H9 (cell line): ENCODE measurements around the gene PCDHA4. TPM values are rescaled to one million over a fixed set of nuclear protein-coding genes. Genes with fewer than 3 reads are reported as not detected.

Source experiments
- DNase-seq: peaks from one replicate; pipeline ENCODE4 v3.0.0-alpha.2; 2017
- H2AFZ ChIP-seq: one replicate; pipeline ENCODE4 v1.6.1; 2013; ENCODE audit warnings: mild to moderate bottlenecking, low read length, control low read depth, moderate library complexity
- H2AK5ac ChIP-seq: 2 replicates; pipeline ENCODE4 v1.6.1; 2013; ENCODE audit warnings: low read length, control low read depth, mixed read lengths; ENCODE audit not compliant: insufficient read length
- H2BK120ac ChIP-seq: one replicate; pipeline ENCODE4 v1.6.1; 2013; ENCODE audit warnings: low read depth, mild to moderate bottlenecking, low read length, control low read depth, inconsistent platforms; ENCODE audit not compliant: poor library complexity, severe bottlenecking
- H2BK12ac ChIP-seq: 2 replicates; pipeline ENCODE4 v1.6.1; 2013; ENCODE audit warnings: low read length, control low read depth, mixed read lengths, low read depth; ENCODE audit not compliant: insufficient read length
- H2BK15ac ChIP-seq: 2 replicates; pipeline ENCODE4 v1.6.1; 2013; ENCODE audit warnings: low read depth, low read length, control low read depth
- H2BK20ac ChIP-seq: one replicate; pipeline ENCODE4 v1.6.1; 2013; ENCODE audit warnings: low read depth, mild to moderate bottlenecking, low read length, control low read depth, inconsistent platforms; ENCODE audit not compliant: poor library complexity, severe bottlenecking
- H2BK5ac ChIP-seq: 2 replicates; pipeline ENCODE4 v1.6.1; 2013; ENCODE audit warnings: low read length, control low read depth, mixed read lengths; ENCODE audit not compliant: insufficient read length
- H3K14ac ChIP-seq: 2 replicates; pipeline ENCODE4 v1.6.1; 2013; ENCODE audit warnings: low read length, control low read depth; ENCODE audit not compliant: insufficient read depth
- H3K18ac ChIP-seq: 2 replicates; pipeline ENCODE4 v1.6.1; 2013; ENCODE audit warnings: low read depth, mild to moderate bottlenecking, mixed read lengths, low read length, control low read depth; ENCODE audit not compliant: insufficient read length
- H3K23ac ChIP-seq: 2 replicates; pipeline ENCODE4 v1.6.1; 2013; ENCODE audit warnings: low read length, control low read depth, mixed read lengths, low read depth; ENCODE audit not compliant: insufficient read length
- H3K23me2 ChIP-seq: 2 replicates; pipeline ENCODE4 v1.6.1; 2013; ENCODE audit warnings: low read depth, mild to moderate bottlenecking, mixed read lengths, low read length, control low read depth; ENCODE audit not compliant: insufficient read length, poor library complexity, severe bottlenecking
- H3K27ac ChIP-seq: 2 replicates; pipeline ENCODE4 v1.5.1; 2013; ENCODE audit warnings: low read length, control low read depth, mixed read lengths, low read depth; ENCODE audit not compliant: insufficient read length
- H3K27me3 ChIP-seq: 2 replicates; pipeline ENCODE4 v1.6.1; 2013; ENCODE audit warnings: low read length, control low read depth, inconsistent platforms; ENCODE audit not compliant: insufficient read depth
- H3K4ac ChIP-seq: 2 replicates; pipeline ENCODE4 v1.6.1; 2013; ENCODE audit warnings: low read depth, mild to moderate bottlenecking, control low read depth, inconsistent platforms, low read length, moderate library complexity
- H3K4me1 ChIP-seq: 2 replicates; pipeline ENCODE4 v1.6.1; 2013; ENCODE audit warnings: low read length, control low read depth, inconsistent platforms; ENCODE audit not compliant: insufficient read depth
- H3K4me2 ChIP-seq: 2 replicates; pipeline ENCODE4 v1.6.1; 2013; ENCODE audit warnings: low read length, control low read depth, mixed read lengths; ENCODE audit not compliant: insufficient read length, insufficient read depth
- H3K56ac ChIP-seq: 2 replicates; pipeline ENCODE4 v1.6.1; 2013; ENCODE audit warnings: low read depth, mild to moderate bottlenecking, mixed read lengths, low read length, control low read depth; ENCODE audit not compliant: insufficient read length
- H3K79me1 ChIP-seq: 2 replicates; pipeline ENCODE4 v1.6.1; 2013; ENCODE audit warnings: low read depth, mild to moderate bottlenecking, moderate library complexity, low read length, control low read depth, inconsistent platforms; ENCODE audit not compliant: insufficient read depth, poor library complexity, severe bottlenecking
- H3K79me2 ChIP-seq: 2 replicates; pipeline ENCODE4 v1.6.1; 2013; ENCODE audit warnings: low read length, control low read depth, inconsistent platforms; ENCODE audit not compliant: insufficient read depth
- H3K9ac ChIP-seq: 2 replicates; pipeline ENCODE4 v1.6.1; 2013; ENCODE audit warnings: low read length, control low read depth, mixed read lengths; ENCODE audit not compliant: insufficient read length; ENCODE audit errors: extremely low read depth
- H3K9me3 ChIP-seq: one replicate; pipeline ENCODE4 v1.6.1; 2013; ENCODE audit warnings: low read depth, low read length, inconsistent platforms; ENCODE audit not compliant: control insufficient read depth
- H3T11ph ChIP-seq: one replicate; pipeline ENCODE4 v1.6.1; 2013; ENCODE audit warnings: mild to moderate bottlenecking, low read length, control low read depth, inconsistent platforms
- H4K20me1 ChIP-seq: one replicate; pipeline ENCODE4 v1.6.1; 2013; ENCODE audit not compliant: control insufficient read depth, insufficient read length, insufficient read depth
- H4K5ac ChIP-seq: 2 replicates; pipeline ENCODE4 v1.6.1; 2013; ENCODE audit warnings: low read depth, mild to moderate bottlenecking, mixed read lengths, low read length, control low read depth; ENCODE audit not compliant: insufficient read length
- H4K8ac ChIP-seq: replicated peaks from 2 replicates; pipeline ENCODE4 v1.6.1; 2013; ENCODE audit warnings: low read length, control low read depth, mixed read lengths, low read depth; ENCODE audit not compliant: insufficient read length
- H4K91ac ChIP-seq: 2 replicates; pipeline ENCODE4 v1.6.1; 2013; ENCODE audit warnings: low read depth, mild to moderate bottlenecking, moderate library complexity, mixed read lengths, low read length, control low read depth; ENCODE audit not compliant: insufficient read length
- H3K27ac Mint-ChIP-seq, 3 experiments: 2 replicates in 2 of 3; 3 replicates in 1 of 3; pipeline ENCODE4 v1.8.0; 2020 to 2021; ENCODE audit warnings: mixed read lengths in 3 of 3, mild to moderate bottlenecking in 1 of 3, moderate library complexity in 1 of 3
- H3K27me3 Mint-ChIP-seq: 2 replicates; pipeline ENCODE4 v1.8.0; 2021; ENCODE audit warnings: low read depth, mild to moderate bottlenecking, moderate library complexity, mixed read lengths
- H3K36me3 Mint-ChIP-seq, 3 experiments: 2 replicates in 2 of 3; 3 replicates in 1 of 3; pipeline ENCODE4 v1.8.0; 2020 to 2021; ENCODE audit warnings: low read depth in 3 of 3, mixed read lengths in 3 of 3; ENCODE audit not compliant: insufficient read depth in 1 of 3
- H3K4me1 Mint-ChIP-seq, 2 experiments: 2 replicates each; pipeline ENCODE4 v1.8.0; 2020; ENCODE audit warnings: mixed read lengths in 2 of 2
- H3K4me3 Mint-ChIP-seq, 2 experiments: 2 replicates in 1 of 2; 3 replicates in 1 of 2; pipeline ENCODE4 v1.8.0; 2020 to 2021; ENCODE audit warnings: mild to moderate bottlenecking in 2 of 2, mixed read lengths in 2 of 2, moderate library complexity in 1 of 2
- H3K9me3 Mint-ChIP-seq, 2 experiments: 2 replicates in 1 of 2; 3 replicates in 1 of 2; pipeline ENCODE4 v1.8.0; 2020; ENCODE audit warnings: mild to moderate bottlenecking in 2 of 2, mixed read lengths in 2 of 2, moderate library complexity in 1 of 2
- CTCF ChIP-seq: fragments of 200-600 bp; sonication (generic); conservative IDR thresholded peaks from 3 replicates; pipeline ENCODE4 v1.8.0; 2021; ENCODE audit warnings: antibody characterized with exemption, mild to moderate bottlenecking
- WGBS: extraction: QIAGEN DNeasy Blood & Tissue Kit; methylation state at CpG from one replicate; pipeline ENCODE4 v1.1.7; 2013; ENCODE audit warnings: missing lambda C conversion rate, low lambda C conversion rate, mixed read lengths; ENCODE audit not compliant: insufficient read length; ENCODE audit errors: extremely low coverage; 5-methylcytosine and 5-hydroxymethylcytosine counted together
- total RNA-seq: library from RNA; stranded (reverse); gene quantifications from 2 replicates; pipeline ENCODE4 v1.2.1, GENCODE V29; 2021

Gene PCDHA4
- total RNA-seq, 1 experiment from 2014 or later: 3.5 TPM

GRCh38 chr5:140842798-140843733 lies 36.2 kb downstream of the PCDHA4 start:
- Histone ChIP-seq H2BK20ac (no peak overlapping the region), H3K79me1 (no peaks in the 10 kb centered on the region), H3K18ac (no peak overlapping the region), H3K27me3 (no peaks in the 10 kb centered on the region), H2BK12ac (no peak overlapping the region), H4K20me1 (no peaks in the 10 kb centered on the region), H2AK5ac (no peak overlapping the region), H3K9me3 (no peaks in the 10 kb centered on the region), H3K4me1 (no peaks in the 10 kb centered on the region), H3K9ac (no peak overlapping the region), H3K23ac (no peak overlapping the region), H3K4me2 (no peak overlapping the region), H3K14ac (no peak overlapping the region; the same call in 1 of the 2 replicates), H3K4ac (no peak overlapping the region), H2BK120ac (no peak overlapping the region), H3T11ph (no peak overlapping the region), H4K5ac (no peak overlapping the region), H3K79me2 (no peaks in the 10 kb centered on the region), H2BK5ac (no peak overlapping the region), H3K56ac (no peak overlapping the region), H3K23me2 (no peaks in the 10 kb centered on the region), H4K8ac (no peak overlapping the region), H4K91ac (no peak overlapping the region), H3K27ac (no peak overlapping the region), H2BK15ac (no peak overlapping the region), H2AFZ (no peak overlapping the region)
- Mint-ChIP-seq H3K27me3 (no peaks in the 10 kb centered on the region; the same call in 1 of the 2 replicates), H3K4me1 (0 out of 4 replicates have a peak, but pooled peaks cover 0 to 2% of the 10 kb centered on the region in 2 experiments), H3K27ac (no peak overlapping the region; a peak in 1 of 7 replicates), H3K36me3 (peaks cover 6 to 24% (median 8%) of the 10 kb centered on the region in 3 experiments; a peak in 6 of 7 replicates), H3K9me3 (peaks cover 2 to 5% of the 10 kb centered on the region in 2 experiments; a peak in 4 of 5 replicates), H3K4me3 (no peak overlapping the region)
- no CpG with 5 or more reads among the region's 87 CpGs for WGBS
- no peak for DNase-seq
- no peak for TF ChIP-seq CTCF
